Upper lobe of left lung (tissue), 4 donors: Measurements from ENCODE around the gene VEPH1.

Experiments used
- EP300 ChIP-seq, 4 donors: sonication (generic); formaldehyde crosslinking; IDR thresholded peaks; one replicate each; pipeline ENCODE4 v1.5.1; 2017; ENCODE audit warnings: antibody characterized with exemption in 4 of 4, control low read depth in 2 of 4
- POLR2A ChIP-seq, 4 donors: fragments of 450-650 bp; IDR thresholded peaks; one replicate each; pipeline ENCODE4 v1.5.1; 2016 to 2017; ENCODE audit warnings: antibody characterized with exemption in 4 of 4, mild to moderate bottlenecking in 2 of 4
- POLR2AphosphoS5 ChIP-seq, 2 donors: sonication (generic); formaldehyde crosslinking; IDR thresholded peaks; one replicate each; pipeline ENCODE4 v1.5.1; 2017; ENCODE audit warnings: antibody characterized with exemption in 2 of 2
- TF ChIP-seq, protein P1 (sequence below), 6 experiments: fragments of 450-650 bp in 4 of 6; fragments of 200-600 bp in 2 of 6; sonication (generic) in 2 of 6; IDR thresholded peaks; one replicate each; pipeline ENCODE4 v1.5.1; 2016 to 2019; ENCODE audit warnings: antibody characterized with exemption in 6 of 6

GRCh38 chr3:157363393-157363792, 139.8 kb downstream of the VEPH1 start:
- TF ChIP-seq, protein P1, sequence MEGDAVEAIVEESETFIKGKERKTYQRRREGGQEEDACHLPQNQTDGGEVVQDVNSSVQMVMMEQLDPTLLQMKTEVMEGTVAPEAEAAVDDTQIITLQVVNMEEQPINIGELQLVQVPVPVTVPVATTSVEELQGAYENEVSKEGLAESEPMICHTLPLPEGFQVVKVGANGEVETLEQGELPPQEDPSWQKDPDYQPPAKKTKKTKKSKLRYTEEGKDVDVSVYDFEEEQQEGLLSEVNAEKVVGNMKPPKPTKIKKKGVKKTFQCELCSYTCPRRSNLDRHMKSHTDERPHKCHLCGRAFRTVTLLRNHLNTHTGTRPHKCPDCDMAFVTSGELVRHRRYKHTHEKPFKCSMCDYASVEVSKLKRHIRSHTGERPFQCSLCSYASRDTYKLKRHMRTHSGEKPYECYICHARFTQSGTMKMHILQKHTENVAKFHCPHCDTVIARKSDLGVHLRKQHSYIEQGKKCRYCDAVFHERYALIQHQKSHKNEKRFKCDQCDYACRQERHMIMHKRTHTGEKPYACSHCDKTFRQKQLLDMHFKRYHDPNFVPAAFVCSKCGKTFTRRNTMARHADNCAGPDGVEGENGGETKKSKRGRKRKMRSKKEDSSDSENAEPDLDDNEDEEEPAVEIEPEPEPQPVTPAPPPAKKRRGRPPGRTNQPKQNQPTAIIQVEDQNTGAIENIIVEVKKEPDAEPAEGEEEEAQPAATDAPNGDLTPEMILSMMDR (IDR thresholded peaks at IDR 0.05): no peak
- TF ChIP-seq POLR2AphosphoS5 (IDR thresholded peaks at IDR 0.05) (no peak), POLR2A (IDR thresholded peaks at IDR 0.05) (no peak), EP300 (IDR thresholded peaks at IDR 0.05) (no peak)
